Spinal cord (tissue), 10 donors: Measurements from ENCODE around the gene SLC1A5. TPM values are rescaled to one million over a fixed set of nuclear protein-coding genes. Genes with fewer than 3 reads are reported as not detected.
"Not testable (repeated sequence)": the region's sequence is repeated elsewhere in the genome, so short reads cannot be mapped to it uniquely, and the experiment has no call there.

Source experiments
- DNase-seq, 6 donors: peaks; one replicate each; pipeline versions ENCODE4 v3.0.0 to v3.0.0-alpha.2; 2013 to 2015; ENCODE audit warnings: low spot score in 6 of 6, low read depth in 4 of 6
- H3K27ac ChIP-seq: one replicate; pipeline ENCODE4 v1.5.1; 2013; ENCODE audit warnings: low read depth, low read length, control low read depth
- H3K27me3 ChIP-seq: one replicate; pipeline ENCODE4 v1.6.1; 2013; ENCODE audit warnings: low read length; ENCODE audit not compliant: control insufficient read depth, insufficient read depth
- H3K36me3 ChIP-seq: one replicate; pipeline ENCODE4 v1.6.1; 2013; ENCODE audit warnings: low read length; ENCODE audit not compliant: control insufficient read depth, insufficient read depth
- H3K4me1 ChIP-seq: one replicate; pipeline ENCODE4 v1.6.1; 2013; ENCODE audit warnings: low read length; ENCODE audit not compliant: control insufficient read depth, insufficient read depth
- H3K4me3 ChIP-seq: one replicate; pipeline ENCODE4 v1.5.1; 2013; ENCODE audit warnings: low read depth, low read length, control low read depth
- H3K9me3 ChIP-seq: one replicate; pipeline ENCODE4 v1.6.1; 2013; ENCODE audit warnings: low read length; ENCODE audit not compliant: control insufficient read depth, insufficient read depth
- WGBS: methylation state at CpG from one replicate; pipeline ENCODE4 v1.1.5; 2013; ENCODE audit warnings: missing lambda C conversion rate; ENCODE audit not compliant: insufficient coverage; 5-methylcytosine and 5-hydroxymethylcytosine counted together
- polyA plus RNA-seq, 2 donors: library from polyadenylated mRNA; unstranded; fragments of 120-200 nt; gene quantifications; one replicate each; pipeline ENCODE4 v1.2.1, GENCODE V29; 2013; ENCODE audit not compliant: insufficient read length in 2 of 2
- total RNA-seq, 2 donors: library from RNA; depleted of rRNA in 1 of 2; stranded (reverse); fragments of 120-200 nt in 1 of 2; fragments of >200 nt in 1 of 2; gene quantifications; one replicate each; pipeline versions ENCODE4 v1.2.3 to v1.2.4, GENCODE V29; 2013 to 2014
- donor health status: healthy.

SLC1A5 gene
- total and polyA plus RNA-seq, 4 donors = 6.4 to 9.5 (median 7.3) TPM

DNA sequence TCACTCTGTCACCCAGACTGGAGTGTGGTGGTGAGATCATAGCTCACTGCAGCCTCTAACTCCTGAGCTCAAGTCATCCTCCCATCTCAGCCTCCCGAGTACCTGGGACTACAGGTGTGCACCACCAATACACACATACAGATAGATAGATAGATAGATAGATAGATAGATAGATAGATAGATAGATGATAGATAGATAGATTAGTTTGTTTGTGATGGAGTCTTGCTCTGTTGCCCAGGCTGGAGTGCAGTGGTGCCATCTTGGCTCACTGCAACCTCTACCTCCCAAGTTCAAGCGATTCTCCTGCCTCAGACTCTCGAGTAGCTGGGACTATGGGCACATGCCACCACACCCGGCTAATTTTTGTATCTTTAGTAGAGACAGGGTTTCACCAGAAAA, 16.0 kb upstream of the SLC1A5 start:
- no CpG with 5 or more reads among the region's 4 CpGs for WGBS
- not testable (repeated sequence) for H3K4me3 ChIP-seq, H3K27ac ChIP-seq, DNase-seq, H3K4me1 ChIP-seq, H3K27me3 ChIP-seq, H3K9me3 ChIP-seq, H3K36me3 ChIP-seq

DNA sequence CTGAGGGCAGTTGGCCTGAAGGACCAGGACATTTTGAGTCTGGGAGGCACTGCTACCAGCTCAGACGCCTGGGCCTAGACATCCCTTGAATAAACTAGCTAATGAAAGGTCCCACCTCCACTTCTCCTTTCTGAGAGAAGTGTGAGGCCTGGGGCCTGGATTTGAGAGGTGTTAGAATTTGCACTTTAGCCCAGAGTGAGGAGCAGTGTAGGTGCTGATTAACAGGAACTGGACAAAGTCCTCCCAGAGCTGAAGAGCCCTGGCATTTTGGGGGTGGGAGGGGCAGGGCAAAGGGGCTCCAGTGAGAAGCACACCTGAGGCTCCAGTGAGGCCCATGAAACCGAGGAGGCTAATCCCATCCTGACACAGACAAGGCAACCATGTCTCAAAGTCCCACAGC, 15.2 kb upstream of the SLC1A5 start:
- no peaks in the 10 kb centered on the region for H3K36me3 ChIP-seq
- no peak overlapping the region for H3K27ac ChIP-seq
- DNase-seq = no peak
- no CpG with 5 or more reads among the region's 2 CpGs for WGBS
- no peak overlapping the region for H3K4me3 ChIP-seq
- no peaks in the 10 kb centered on the region for H3K4me1 ChIP-seq
- no peaks in the 10 kb centered on the region for H3K9me3 ChIP-seq
- no peaks in the 10 kb centered on the region for H3K27me3 ChIP-seq

DNA sequence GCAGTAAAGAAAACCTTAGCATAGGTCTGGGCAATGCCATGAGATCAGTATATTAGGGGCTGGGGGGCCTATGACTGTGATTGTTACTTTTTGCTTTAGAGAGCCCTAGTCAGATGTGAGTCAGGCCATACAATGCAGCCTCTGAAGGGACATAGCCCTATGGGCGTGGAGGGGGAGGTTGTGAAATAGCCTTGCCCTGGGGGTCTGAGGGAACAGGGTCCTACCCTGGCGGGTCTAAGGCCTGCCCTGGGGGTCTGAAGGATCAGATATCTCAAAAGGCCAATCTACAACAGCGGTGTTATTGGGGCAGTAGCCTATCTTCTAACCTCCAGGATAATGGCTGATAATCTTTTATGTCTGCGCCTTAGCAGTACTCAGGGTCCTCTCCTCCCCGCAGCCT, 13.8 kb upstream of the SLC1A5 start:
- H3K27ac ChIP-seq = no peak overlapping the region
- no peak for DNase-seq
- H3K4me3 ChIP-seq = no peak overlapping the region
- H3K36me3 ChIP-seq = no peaks in the 10 kb centered on the region
- H3K4me1 ChIP-seq = no peaks in the 10 kb centered on the region
- 79% methylated on average over 2 of the region's 5 CpGs for WGBS
- H3K27me3 ChIP-seq = no peaks in the 10 kb centered on the region
- H3K9me3 ChIP-seq = no peaks in the 10 kb centered on the region

DNA sequence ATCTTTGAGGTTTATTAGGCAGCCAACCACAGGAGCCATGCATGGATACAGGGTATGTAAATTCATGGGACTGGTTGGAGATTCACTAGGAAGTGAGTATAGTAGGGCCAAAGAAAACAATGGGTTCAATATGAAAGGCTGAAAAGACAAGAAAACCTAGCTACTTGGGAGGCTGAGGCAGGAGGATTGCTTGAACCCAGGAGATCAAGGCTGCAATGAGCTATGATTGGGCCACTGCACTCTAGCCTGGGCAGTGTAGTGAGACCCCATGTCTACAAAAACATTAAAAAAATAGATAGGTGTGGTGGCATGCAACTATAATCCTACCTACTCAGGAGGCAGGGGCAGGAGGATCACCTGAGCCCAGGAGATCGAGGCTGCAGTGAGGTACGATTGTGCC, 10.3 kb upstream of the SLC1A5 start:
- no peaks in the 10 kb centered on the region for H3K9me3 ChIP-seq
- no peaks in the 10 kb centered on the region for H3K36me3 ChIP-seq
- H3K4me3 ChIP-seq = no peak overlapping the region
- no CpG with 5 or more reads among the region's 2 CpGs for WGBS
- H3K27me3 ChIP-seq = no peaks in the 10 kb centered on the region
- H3K27ac ChIP-seq = no peak overlapping the region
- H3K4me1 ChIP-seq = peaks cover 5% of the 10 kb centered on the region
- DNase-seq = no peak

DNA sequence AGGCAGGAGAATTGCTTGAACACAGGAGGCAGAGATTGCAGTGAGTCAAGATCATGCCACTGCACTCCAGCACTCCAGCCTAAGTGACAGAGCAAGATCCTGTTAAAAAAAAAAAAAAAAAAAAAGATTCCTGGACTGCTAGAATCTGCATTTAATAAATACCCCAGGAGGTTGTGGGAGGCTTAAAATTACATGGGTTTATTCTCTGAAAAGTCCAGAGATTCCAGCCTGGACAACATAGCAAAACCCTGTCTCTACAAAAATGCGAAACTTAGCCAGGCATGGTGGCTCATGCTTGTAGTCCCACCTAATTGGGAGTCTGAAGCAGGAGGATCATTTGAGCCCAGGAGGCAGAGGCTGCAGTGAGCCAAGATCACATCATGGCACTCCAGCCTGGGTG, 9.5 kb upstream of the SLC1A5 start:
- Histone ChIP-seq H3K27ac (no peak overlapping the region), H3K4me1 (peaks cover 5% of the 10 kb centered on the region), H3K36me3 (no peaks in the 10 kb centered on the region), H3K27me3 (no peaks in the 10 kb centered on the region), H3K9me3 (no peaks in the 10 kb centered on the region), H3K4me3 (no peak overlapping the region)
- no peak for DNase-seq
- 100% methylated on average over 1 of the region's 1 CpG for WGBS

DNA sequence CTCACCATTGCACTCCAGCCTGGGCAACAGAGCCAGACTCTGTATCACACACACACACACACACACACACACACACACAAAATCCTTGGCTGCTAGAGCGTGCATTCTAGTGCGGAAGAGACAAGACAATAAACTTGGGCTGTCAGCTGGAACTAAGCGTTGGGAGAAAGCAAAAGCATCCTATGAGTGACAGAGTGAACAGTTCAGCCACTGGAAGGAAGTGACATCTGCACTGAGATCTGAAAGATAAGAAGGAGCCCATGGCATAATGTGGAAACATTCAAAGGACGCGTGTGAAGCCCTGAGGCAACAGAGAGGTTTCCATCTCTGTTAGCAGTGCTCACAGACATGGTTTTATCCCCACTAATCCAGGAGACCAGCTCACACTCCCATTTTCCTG, 3.5 kb upstream of the SLC1A5 start:
- DNase-seq = no peak
- Histone ChIP-seq H3K4me1 (peaks cover 25% of the 10 kb centered on the region), H3K9me3 (no peaks in the 10 kb centered on the region), H3K27me3 (peaks cover 19% of the 10 kb centered on the region), H3K4me3 (no peak overlapping the region), H3K27ac (no peak overlapping the region), H3K36me3 (no peaks in the 10 kb centered on the region)
- 60% methylated on average over 2 of the region's 5 CpGs for WGBS

DNA sequence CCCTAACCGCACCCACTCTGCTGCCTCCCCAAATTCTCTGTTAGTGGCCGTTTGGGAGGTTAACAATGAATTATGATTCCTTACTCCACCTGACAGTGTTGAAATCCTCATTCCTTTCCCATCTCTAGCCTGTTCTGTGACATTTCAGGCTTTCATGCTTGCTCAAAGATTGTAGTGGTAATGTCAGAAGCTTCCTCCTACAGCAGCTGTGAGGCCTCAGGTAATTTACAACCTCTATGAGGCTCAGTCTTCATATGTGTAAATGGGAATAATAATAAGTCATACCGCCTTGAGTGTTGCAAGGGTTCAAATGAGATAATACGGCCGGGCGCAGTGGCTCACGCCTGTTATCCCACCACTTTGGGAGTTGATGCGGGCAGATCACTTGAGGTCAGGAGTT, 977 bp upstream of the SLC1A5 start:
- H3K9me3 ChIP-seq = no peaks in the 10 kb centered on the region
- WGBS = 97% methylated on average over 7 of the region's 8 CpGs
- H3K4me3 ChIP-seq = no peak overlapping the region
- H3K4me1 ChIP-seq = peaks cover 37% of the 10 kb centered on the region
- H3K27me3 ChIP-seq = peaks cover 25% of the 10 kb centered on the region
- no peak for DNase-seq
- H3K36me3 ChIP-seq = no peaks in the 10 kb centered on the region
- no peak overlapping the region for H3K27ac ChIP-seq

DNA sequence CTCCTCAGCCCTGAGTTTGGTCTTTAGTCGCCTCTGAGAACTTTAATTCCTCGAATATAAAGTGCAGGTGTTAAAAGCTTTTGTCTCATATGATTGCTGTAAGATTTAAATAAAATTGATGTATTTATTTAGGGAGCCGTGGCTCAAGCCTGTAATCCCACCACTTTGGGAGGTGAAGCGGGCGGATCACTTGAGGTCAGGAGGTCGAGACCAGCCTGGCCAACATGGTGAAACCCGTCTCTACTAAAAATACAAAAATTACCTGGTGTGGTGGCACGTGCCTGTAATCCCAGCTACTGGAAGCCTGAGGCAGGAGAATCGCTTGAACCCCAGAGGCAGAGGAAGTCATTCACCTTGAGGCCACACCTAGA, 559 bp upstream of the SLC1A5 start:
- WGBS = 44% methylated on average over 7 of the region's 9 CpGs
- no peak overlapping the region for H3K4me3 ChIP-seq
- peaks cover 41% of the 10 kb centered on the region for H3K4me1 ChIP-seq
- H3K9me3 ChIP-seq = no peaks in the 10 kb centered on the region
- peaks cover 25% of the 10 kb centered on the region for H3K27me3 ChIP-seq
- H3K36me3 ChIP-seq = no peaks in the 10 kb centered on the region
- H3K27ac ChIP-seq = no peak overlapping the region
- no peak for DNase-seq

DNA sequence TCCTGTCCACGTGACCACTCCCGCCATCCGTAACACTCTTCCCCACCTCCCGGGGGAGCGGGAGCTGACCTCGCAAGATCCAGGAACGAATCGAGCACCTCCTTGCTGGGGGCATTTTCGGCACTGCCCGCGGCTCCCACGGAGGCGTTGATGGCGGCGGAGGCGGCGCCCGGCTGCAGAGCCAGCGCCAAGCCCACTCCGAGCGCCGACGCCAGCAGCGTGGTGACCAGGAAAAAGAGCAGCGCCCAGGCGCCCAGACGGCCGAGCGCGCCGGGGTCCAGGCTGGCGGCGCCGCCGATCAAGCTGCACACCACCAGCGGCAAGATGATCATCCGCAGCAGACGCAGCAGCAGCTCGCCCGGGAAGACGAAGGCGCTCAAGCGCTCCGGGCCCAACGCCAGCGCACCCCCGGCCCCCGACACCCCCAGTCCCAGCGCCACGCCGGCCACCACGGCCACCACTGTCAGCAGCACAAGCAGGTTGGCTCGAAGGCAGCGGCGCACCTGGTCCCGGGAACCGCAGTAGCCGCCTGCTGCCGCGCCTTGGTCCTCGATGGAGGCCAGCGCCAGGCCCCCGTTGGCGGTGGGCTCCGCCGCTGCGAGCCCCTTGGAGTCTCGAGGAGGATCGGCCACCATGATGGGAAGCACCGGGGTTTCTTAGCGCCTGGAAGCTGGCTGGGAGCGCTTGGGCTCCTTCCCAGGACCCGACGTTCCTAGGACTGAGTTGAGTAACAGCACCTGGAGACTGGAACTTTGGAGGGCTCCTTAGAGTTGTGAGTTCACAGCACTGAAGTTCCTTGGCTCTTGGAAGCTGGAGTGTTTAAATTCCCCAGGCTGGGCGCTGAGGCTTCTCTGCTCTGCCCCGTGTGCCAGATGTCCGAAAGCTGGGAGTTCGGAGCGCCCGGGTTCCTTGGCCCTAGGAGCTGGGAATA, 798 bp downstream of the SLC1A5 start:
- peaks cover 50% of the 10 kb centered on the region for H3K4me1 ChIP-seq
- under 1% methylated on average over 80 of the region's 80 CpGs for WGBS
- DNase-seq = peak in 2 of 6 donors; percentile 37 to 49

DNA sequence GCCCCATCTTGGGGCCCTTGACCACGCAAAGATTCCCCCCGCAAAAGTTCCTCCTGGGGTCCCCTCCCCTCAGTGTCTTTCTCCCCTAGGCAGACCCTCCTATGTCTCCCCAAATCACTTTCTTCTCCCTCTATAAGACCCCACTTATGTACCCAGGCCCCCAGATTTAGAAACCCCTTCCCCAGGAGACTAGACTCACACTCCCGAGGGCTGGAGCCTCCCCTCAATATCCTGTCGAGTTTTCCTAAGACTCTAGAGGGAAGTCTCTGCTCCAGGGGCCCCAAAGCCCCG, 1.4 kb downstream of the SLC1A5 start:
- H3K27ac ChIP-seq = peak overlapping the region; percentile 47
- peak overlapping the region; percentile 51 for H3K4me3 ChIP-seq
- DNase-seq = no peak
- H3K27me3 ChIP-seq = peaks cover 25% of the 10 kb centered on the region
- H3K9me3 ChIP-seq = no peaks in the 10 kb centered on the region
- WGBS = 9% methylated on average over 5 of the region's 5 CpGs
- peaks cover 50% of the 10 kb centered on the region for H3K4me1 ChIP-seq
- no peaks in the 10 kb centered on the region for H3K36me3 ChIP-seq

More for the DNA sequence above, 798 bp downstream of the SLC1A5 start:
- H3K36me3 ChIP-seq = no peaks in the 10 kb centered on the region
- H3K9me3 ChIP-seq = no peaks in the 10 kb centered on the region
- peak overlapping the region; percentile 51 for H3K4me3 ChIP-seq
- H3K27me3 ChIP-seq = peaks cover 25% of the 10 kb centered on the region
- H3K27ac ChIP-seq = peak overlapping the region; percentile 1
